Panc1 (cell line): ENCODE measurements around the gene SH3PXD2A.

Source experiments
- POLR2AphosphoS5 ChIP-seq: IDR thresholded peaks from 2 replicates; pipeline ENCODE4 v1.6.1; 2012; ENCODE audit warnings: mild to moderate bottlenecking, low read depth, low read length, moderate library complexity
- SIN3A ChIP-seq: IDR thresholded peaks from 2 replicates; pipeline ENCODE4 v1.6.1; 2012; ENCODE audit warnings: low read depth, mild to moderate bottlenecking, low read length, moderate library complexity, borderline replicate concordance; ENCODE audit not compliant: insufficient read depth
- TCF7L2 ChIP-seq: IDR thresholded peaks from 2 replicates; pipeline ENCODE4 v1.6.1; 2011; ENCODE audit warnings: mild to moderate bottlenecking, low read depth, low read length, inconsistent platforms
- TF ChIP-seq, protein P1 (sequence below): fragments of 450-650 bp; IDR thresholded peaks from 2 replicates; pipeline ENCODE4 v1.5.1; 2017; ENCODE audit warnings: mild to moderate bottlenecking

DNA sequence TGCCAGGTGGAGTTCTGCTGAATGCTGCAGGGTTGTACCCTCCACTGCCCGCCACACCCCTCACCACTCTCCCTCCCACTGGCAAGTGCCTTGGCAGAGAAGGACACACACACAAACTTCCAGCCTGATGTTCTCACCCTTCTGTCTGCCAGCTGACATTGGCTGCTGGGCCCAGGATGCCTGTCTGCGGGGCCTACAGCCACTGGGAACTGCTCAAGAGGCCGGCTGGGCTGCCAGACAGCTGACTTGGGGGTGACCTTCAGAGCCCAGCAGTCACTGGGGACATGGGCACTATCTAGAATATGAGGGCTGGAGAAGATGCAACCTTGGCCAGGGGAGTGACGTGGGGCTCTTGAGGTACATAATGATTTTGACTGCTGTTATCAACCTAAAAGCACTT lies 157.1 kb downstream of the SH3PXD2A start:
- TF ChIP-seq, protein P1, sequence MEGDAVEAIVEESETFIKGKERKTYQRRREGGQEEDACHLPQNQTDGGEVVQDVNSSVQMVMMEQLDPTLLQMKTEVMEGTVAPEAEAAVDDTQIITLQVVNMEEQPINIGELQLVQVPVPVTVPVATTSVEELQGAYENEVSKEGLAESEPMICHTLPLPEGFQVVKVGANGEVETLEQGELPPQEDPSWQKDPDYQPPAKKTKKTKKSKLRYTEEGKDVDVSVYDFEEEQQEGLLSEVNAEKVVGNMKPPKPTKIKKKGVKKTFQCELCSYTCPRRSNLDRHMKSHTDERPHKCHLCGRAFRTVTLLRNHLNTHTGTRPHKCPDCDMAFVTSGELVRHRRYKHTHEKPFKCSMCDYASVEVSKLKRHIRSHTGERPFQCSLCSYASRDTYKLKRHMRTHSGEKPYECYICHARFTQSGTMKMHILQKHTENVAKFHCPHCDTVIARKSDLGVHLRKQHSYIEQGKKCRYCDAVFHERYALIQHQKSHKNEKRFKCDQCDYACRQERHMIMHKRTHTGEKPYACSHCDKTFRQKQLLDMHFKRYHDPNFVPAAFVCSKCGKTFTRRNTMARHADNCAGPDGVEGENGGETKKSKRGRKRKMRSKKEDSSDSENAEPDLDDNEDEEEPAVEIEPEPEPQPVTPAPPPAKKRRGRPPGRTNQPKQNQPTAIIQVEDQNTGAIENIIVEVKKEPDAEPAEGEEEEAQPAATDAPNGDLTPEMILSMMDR = no peak
- TF ChIP-seq POLR2AphosphoS5 (no peak), TCF7L2 (no peak), SIN3A (no peak)
